H1 (cell line): ENCODE data around the gene CYP26A1. TPM values are rescaled to one million over a fixed set of nuclear protein-coding genes. Genes with fewer than 3 reads are reported as not detected.

Experiments used
- CTCF ChIA-PET: fragments of 300-600 bp; sonication (Branson Sonifier 250); formaldehyde crosslinking; loops from one replicate; lab custom pipeline; 2021; ENCODE audit not compliant: partially characterized antibody; lab: Charles Lee
- POLR2A ChIA-PET: fragments of 300-600 bp; sonication (Branson Sonifier 250); formaldehyde crosslinking; loops from one replicate; lab custom pipeline; 2021; ENCODE audit warnings: inconsistent platforms; ENCODE audit not compliant: partially characterized antibody; lab: Charles Lee
- DNase-seq, 2 experiments: peaks; one replicate each; pipeline versions ENCODE4 v3.0.0 to v3.0.0-alpha.2; 2010 to 2022; ENCODE audit warnings: low spot score in 2 of 2, low read depth in 1 of 2, mixed read lengths in 1 of 2
- FAIRE-seq: peaks from 2 replicates; lab custom pipeline; 2011; peaks lifted over from hg19 to GRCh38; lab: Jason Lieb, UNC
- H2AFZ ChIP-seq: 2 replicates; pipeline ENCODE4 v1.8.1; 2012; ENCODE audit warnings: low read length, inconsistent platforms
- H2AK5ac ChIP-seq: 2 replicates; pipeline ENCODE4 v1.6.1; 2013; ENCODE audit warnings: low read depth, low read length
- H2BK120ac ChIP-seq: replicated peaks from 2 replicates; pipeline ENCODE3; 2013; ENCODE audit warnings: low read depth, low read length, inconsistent platforms
- H2BK12ac ChIP-seq: 2 replicates; pipeline ENCODE4 v1.6.1; 2013; ENCODE audit warnings: low read depth, low read length
- H2BK15ac ChIP-seq: 2 replicates; pipeline ENCODE4 v1.6.1; 2013; ENCODE audit warnings: low read length
- H2BK20ac ChIP-seq: 2 replicates; pipeline ENCODE4 v1.6.1; 2013; ENCODE audit warnings: low read length
- H2BK5ac ChIP-seq: 2 replicates; pipeline ENCODE4 v1.6.1; 2013; ENCODE audit warnings: low read depth, low read length
- H3K14ac ChIP-seq: 2 replicates; pipeline ENCODE4 v1.6.1; 2013; ENCODE audit warnings: inconsistent platforms; ENCODE audit not compliant: insufficient read length
- H3K18ac ChIP-seq: 2 replicates; pipeline ENCODE4 v1.6.1; 2013; ENCODE audit warnings: low read length; ENCODE audit errors: extremely low read depth
- H3K23ac ChIP-seq: 2 replicates; pipeline ENCODE4 v1.6.1; 2013; ENCODE audit warnings: inconsistent platforms; ENCODE audit not compliant: insufficient read length
- H3K23me2 ChIP-seq: 2 replicates; pipeline ENCODE4 v1.6.1; 2013; ENCODE audit warnings: low read depth, low read length
- H3K27ac ChIP-seq: 2 replicates; pipeline ENCODE4 v1.6.1; 2011; ENCODE audit warnings: low read depth, low read length, inconsistent platforms
- H3K27me3 ChIP-seq, 4 experiments: replicated peaks in 1 of 4; 1 replicate in 1 of 4; 2 replicates in 3 of 4; pipeline versions ENCODE4 v1.6.1 to v1.8.1; 2011 to 2013; ENCODE audit warnings: low read length in 3 of 4, mild to moderate bottlenecking in 3 of 4, inconsistent platforms in 2 of 4, mixed read lengths in 2 of 4, moderate library complexity in 1 of 4; ENCODE audit not compliant: control insufficient read depth in 3 of 4, insufficient read depth in 3 of 4; ENCODE audit errors: extremely low read depth in 1 of 4
- H3K36me3 ChIP-seq, 4 experiments: 2 replicates each; pipeline versions ENCODE4 v1.6.1 to v1.8.1; 2011 to 2013; ENCODE audit warnings: mild to moderate bottlenecking in 4 of 4, low read length in 3 of 4, moderate library complexity in 2 of 4, control low read depth in 1 of 4, inconsistent platforms in 1 of 4; ENCODE audit not compliant: insufficient read depth in 4 of 4, control insufficient read depth in 2 of 4
- H3K4ac ChIP-seq: replicated peaks from 2 replicates; pipeline ENCODE3; 2013; ENCODE audit warnings: low read length, low read depth, mixed read lengths, inconsistent platforms; ENCODE audit not compliant: insufficient read length
- H3K4me1 ChIP-seq, 4 experiments: replicated peaks in 1 of 4; 1 replicate in 1 of 4; 2 replicates in 3 of 4; pipeline versions ENCODE4 v1.6.1 to v1.8.1; 2011 to 2013; ENCODE audit warnings: low read length in 3 of 4, inconsistent platforms in 2 of 4, mixed read lengths in 1 of 4; ENCODE audit not compliant: insufficient read depth in 4 of 4, control insufficient read depth in 3 of 4
- H3K4me2 ChIP-seq, 2 experiments: 2 replicates each; pipeline versions ENCODE4 v1.6.1 to v1.8.1; 2011 to 2013; ENCODE audit warnings: low read depth in 2 of 2, low read length in 2 of 2, control low read depth in 1 of 2, inconsistent platforms in 1 of 2, mild to moderate bottlenecking in 1 of 2; ENCODE audit not compliant: insufficient read depth in 1 of 2
- H3K4me3 ChIP-seq, 4 experiments: fragments of 200-600, 300-600 bp in 1 of 4; sonication (generic), shearing (Covaris generic), sonication (Bioruptor Twin) in 1 of 4; 2 replicates each; pipeline versions ENCODE4 v1.5.1 to v1.8.1; 2011 to 2016; ENCODE audit warnings: low read length in 4 of 4, low read depth in 3 of 4, control low read depth in 2 of 4, inconsistent platforms in 2 of 4, mild to moderate bottlenecking in 2 of 4, mixed read lengths in 1 of 4, moderate library complexity in 1 of 4; ENCODE audit not compliant: insufficient read depth in 2 of 4; ENCODE audit errors: extremely low read depth in 1 of 4
- H3K56ac ChIP-seq: replicated peaks from 2 replicates; pipeline ENCODE3; 2013; ENCODE audit warnings: low read depth, mild to moderate bottlenecking, mixed read lengths, low read length, inconsistent platforms; ENCODE audit not compliant: insufficient read length
- H3K79me1 ChIP-seq: 2 replicates; pipeline ENCODE4 v1.6.1; 2013; ENCODE audit warnings: low read depth, low read length, control low read depth
- H3K79me2 ChIP-seq, 2 experiments: 2 replicates each; pipeline versions ENCODE4 v1.6.1 to v1.8.1; 2012 to 2013; ENCODE audit warnings: low read length in 2 of 2, mild to moderate bottlenecking in 2 of 2, inconsistent platforms in 1 of 2; ENCODE audit not compliant: insufficient read depth in 2 of 2, control insufficient read depth in 1 of 2
- H3K9ac ChIP-seq, 4 experiments: replicated peaks in 1 of 4; 1 replicate in 1 of 4; 2 replicates in 3 of 4; pipeline versions ENCODE4 v1.6.1 to v1.8.1; 2011 to 2013; ENCODE audit warnings: low read depth in 3 of 4, low read length in 3 of 4, control low read depth in 2 of 4, mild to moderate bottlenecking in 2 of 4, moderate library complexity in 2 of 4, inconsistent platforms in 1 of 4; ENCODE audit errors: extremely low read depth in 1 of 4
- H3K9me3 ChIP-seq, 2 experiments: 2 replicates each; pipeline versions ENCODE4 v1.6.1 to v1.8.1; 2012 to 2013; ENCODE audit warnings: mild to moderate bottlenecking in 2 of 2, moderate library complexity in 2 of 2, control low read depth in 1 of 2, inconsistent platforms in 1 of 2, low read depth in 1 of 2, low read length in 1 of 2, mixed read lengths in 1 of 2; ENCODE audit not compliant: insufficient read depth in 2 of 2
- H4K20me1 ChIP-seq, 2 experiments: replicated peaks in 1 of 2; 2 replicates each; pipeline versions ENCODE3 to v1.8.1; 2011 to 2013; ENCODE audit warnings: inconsistent platforms in 2 of 2, low read length in 2 of 2, mild to moderate bottlenecking in 1 of 2; ENCODE audit not compliant: insufficient read depth in 2 of 2, control insufficient read depth in 1 of 2
- H4K5ac ChIP-seq: 2 replicates; pipeline ENCODE4 v1.6.1; 2013; ENCODE audit warnings: low read length, low read depth, mixed read lengths, inconsistent platforms; ENCODE audit not compliant: insufficient read length
- H4K8ac ChIP-seq: 2 replicates; pipeline ENCODE4 v1.8.0; 2013; ENCODE audit warnings: mild to moderate bottlenecking, moderate library complexity, low read length, inconsistent platforms; ENCODE audit not compliant: insufficient read depth; ENCODE audit errors: extremely low read depth
- H4K91ac ChIP-seq: replicated peaks from 2 replicates; pipeline ENCODE3; 2013; ENCODE audit warnings: low read length, mixed read lengths, inconsistent platforms; ENCODE audit not compliant: insufficient read length
- CHD2 ChIP-seq: IDR thresholded peaks from 2 replicates; pipeline ENCODE4 v1.6.1; 2012; ENCODE audit warnings: low read length, improper control_type of control experiment
- EGR1 ChIP-seq: IDR thresholded peaks from 2 replicates; pipeline ENCODE4 v1.6.1; 2011; ENCODE audit warnings: low read depth, low read length, borderline replicate concordance
- GTF2F1 ChIP-seq: IDR thresholded peaks from 2 replicates; pipeline ENCODE4 v1.6.1; 2012; ENCODE audit warnings: low read depth, low read length, improper control_type of control experiment, borderline replicate concordance
- JUN ChIP-seq: IDR thresholded peaks from 2 replicates; pipeline ENCODE4 v1.6.1; 2011; ENCODE audit warnings: low read depth, mild to moderate bottlenecking, improper control_type of control experiment, low read length
- MAFK ChIP-seq: IDR thresholded peaks from 2 replicates; pipeline ENCODE4 v1.6.1; 2012; ENCODE audit warnings: low read depth, mild to moderate bottlenecking, improper control_type of control experiment, low read length
- MAX ChIP-seq: IDR thresholded peaks from 2 replicates; pipeline ENCODE4 v1.6.1; 2012; ENCODE audit warnings: inconsistent platforms
- POLR2AphosphoS5 ChIP-seq: IDR thresholded peaks from 2 replicates; pipeline ENCODE4 v1.6.1; 2011; ENCODE audit warnings: low read depth, low read length
- RAD21 ChIP-seq, 2 experiments: IDR thresholded peaks in 1 of 2; conservative IDR thresholded peaks in 1 of 2; 2 replicates each; pipeline ENCODE4 v1.6.1; 2011; ENCODE audit warnings: low read depth in 2 of 2, low read length in 2 of 2, improper control_type of control experiment in 1 of 2, inconsistent platforms in 1 of 2, mild to moderate bottlenecking in 1 of 2, moderate library complexity in 1 of 2
- RBBP5 ChIP-seq: IDR thresholded peaks from 2 replicates; pipeline ENCODE4 v1.7.1; 2012; ENCODE audit warnings: low read depth, mild to moderate bottlenecking, inconsistent platforms, low read length, moderate library complexity, borderline replicate concordance
- RNF2 ChIP-seq: fragments of 200-900, 300-1000 bp; sonication (generic); IDR thresholded peaks from 2 replicates; pipeline ENCODE4 v1.7.1; 2016; ENCODE audit warnings: borderline replicate concordance, low read depth, mild to moderate bottlenecking, antibody characterized with exemption, low read length; ENCODE audit not compliant: poor library complexity, severe bottlenecking; ENCODE audit errors: missing control alignments
- WGBS, 2 experiments: shearing (Covaris generic) in 1 of 2; methylation state at CpG; one replicate each; pipeline versions ENCODE4 v1.1.6 to v1.1.7; 2013 to 2015; ENCODE audit warnings: low lambda C conversion rate in 2 of 2, mixed read lengths in 2 of 2, inconsistent platforms in 1 of 2, low coverage in 1 of 2, missing lambda C conversion rate in 1 of 2; ENCODE audit not compliant: insufficient replicate concordance in 2 of 2, insufficient coverage in 1 of 2, insufficient read length in 1 of 2; ENCODE audit errors: extremely low coverage in 1 of 2, missing lambda C conversion rate in 1 of 2; 5-methylcytosine and 5-hydroxymethylcytosine counted together
- polyA plus RNA-seq, 7 experiments: library from polyadenylated mRNA; depleted of rRNA in 3 of 7; stranded (reverse) in 5 of 7; unstranded in 2 of 7; fragments of >200 nt in 5 of 7; fragments of 200-250 nt in 2 of 7; gene quantifications; 1 replicate in 5 of 7; 2 replicates in 1 of 7; 4 replicates in 1 of 7; pipeline versions ENCODE4 v1.2.1 to v1.2.3, GENCODE V29; 2011 to 2013; ENCODE audit warnings: missing spikeins in 2 of 7, mixed read lengths in 2 of 7
- total RNA-seq: library from RNA; stranded (reverse); fragmentation: NEBNext Ultra II Directional; extraction: Animal tissue kit (Norgen Biotek cat#: 25700); gene quantifications from 2 replicates; pipeline ENCODE4 v1.2.1, GENCODE V29; 2021

The CYP26A1 gene
- total and polyA plus RNA-seq, 2 of the 8 experiments (the other 6 are each of a cell fraction or from before 2014, with no cell fraction given) = 5.0 to 9.1 TPM

GRCh38 chr10:93068411-93069244 is 5.1 kb upstream of the CYP26A1 start:
- Histone ChIP-seq H3K4me3 (peak overlapping the region; percentile 29 to 52 (median 38)), H4K5ac (no peak overlapping the region), H3K23me2 (peaks cover 14% of the 10 kb centered on the region; the same call in 1 of the 2 replicates), H2BK5ac (no peak overlapping the region), H3K79me1 (no peaks in the 10 kb centered on the region), H3K14ac (no peak overlapping the region), H3K27ac (no peak overlapping the region), H3K56ac (no peak overlapping the region), H3K9me3 (no peaks in the 10 kb centered on the region), H2AFZ (no peak overlapping the region; the same call in 1 of the 2 replicates), H3K23ac (no peak overlapping the region), H4K8ac (peak overlapping the region; percentile 37), H3K36me3 (peaks cover 0 to 9% (median 1%) of the 10 kb centered on the region in 4 experiments; a peak in 1 of 8 replicates), H4K91ac (no peak overlapping the region), H2BK15ac (no peak overlapping the region), H3K79me2 (no peaks in the 10 kb centered on the region), H2BK12ac (peak overlapping the region; percentile 85; the same call in 1 of the 2 replicates), H2BK20ac (peak overlapping the region; percentile 73; the same call in 1 of the 2 replicates), H3K4ac (no peak overlapping the region), H3K4me2 (peak overlapping the region; percentile 84 to 88), H3K9ac (no peak overlapping the region), H2BK120ac (no peak overlapping the region), H3K18ac (peak overlapping the region; percentile 81), H2AK5ac (no peak overlapping the region; the same call in 1 of the 2 replicates), H3K27me3 (peaks cover 96 to 100% (median 99%) of the 10 kb centered on the region in 4 experiments), H4K20me1 (peaks cover 9 to 38% of the 10 kb centered on the region in 2 experiments), H3K4me1 (peaks cover 0 to 32% (median 22%) of the 10 kb centered on the region in 4 experiments; a peak in 6 of 7 replicates)
- 7% methylated on average over 69 of the region's 73 CpGs; no CpG with 5 or more reads in 1 of the 2 experiments for WGBS, 2 experiments
- CTCF ChIA-PET = interaction anchor here (0.8 to 14.8 kb wide), 20 partner anchors 5 to 414 kb away, joined by 3 to 147 read pairs (median 6); partner anchors contain the start of genes CYP26A1, CYP26C1 and MYOF
- DNase-seq = peak in 1 of 2 experiments; percentile 82
- POLR2A ChIA-PET = no interaction called here
- FAIRE-seq = no peak
- TF ChIP-seq POLR2AphosphoS5 (no peak), RNF2 (peak; percentile 95), MAX (peak; percentile 26; the same call in 1 of the 2 replicates), MAFK (no peak), RBBP5 (no peak; the same call in 1 of the 2 replicates), GTF2F1 (no peak), RAD21 (IDR thresholded peaks at IDR 0.05 in 1 of 2, conservative IDR thresholded peaks at IDR 0.05 in 1 of 2; ENCODE audit: low read depth in 2 of 2, low read length in 2 of 2) (peak in 1 of 2 experiments; percentile 28; a peak in 1 of 4 replicates), CHD2 (no peak), JUN (no peak), EGR1 (no peak)
